Ovary (tissue), 3 donors: ENCODE data around the gene SCAMP2.

Experiments
- CTCF ChIP-seq, 3 donors: fragments of 450-650 bp in 2 of 3; fragments of 200-600 bp in 1 of 3; IDR thresholded peaks; one replicate each; pipeline versions ENCODE4 v1.5.1 to v1.8.0; 2016 to 2022; ENCODE audit warnings: antibody characterized with exemption in 3 of 3, mild to moderate bottlenecking in 1 of 3
- EP300 ChIP-seq: sonication (generic); formaldehyde crosslinking; IDR thresholded peaks from one replicate; pipeline ENCODE4 v1.6.1; 2017; ENCODE audit warnings: antibody characterized with exemption
- POLR2A ChIP-seq: fragments of 450-650 bp; IDR thresholded peaks from one replicate; pipeline ENCODE4 v1.6.1; 2017; ENCODE audit warnings: antibody characterized with exemption, mild to moderate bottlenecking, moderate library complexity
- donor health status: DM: no; HTN: no; CAD: no.

GRCh38 chr15:74837482-74838136 is 35.6 kb downstream of the SCAMP2 start:
- no peak for TF ChIP-seq POLR2A
- TF ChIP-seq CTCF (IDR thresholded peaks at IDR 0.05), result no peak
- TF ChIP-seq EP300, result no peak
